GM21390 (cell line): ENCODE data around the gene CLN3.
"Not testable (repeated sequence)": the region's sequence is repeated elsewhere in the genome, so short reads cannot be mapped to it uniquely, and the experiment has no call there.

Experiments
- ATAC-seq: cut with Tn5 transposase; IDR thresholded peaks from one replicate; pipeline ENCODE4 v1.9.1; 2021; ENCODE audit not compliant: unreplicated experiment

CLN3 gene

DNA sequence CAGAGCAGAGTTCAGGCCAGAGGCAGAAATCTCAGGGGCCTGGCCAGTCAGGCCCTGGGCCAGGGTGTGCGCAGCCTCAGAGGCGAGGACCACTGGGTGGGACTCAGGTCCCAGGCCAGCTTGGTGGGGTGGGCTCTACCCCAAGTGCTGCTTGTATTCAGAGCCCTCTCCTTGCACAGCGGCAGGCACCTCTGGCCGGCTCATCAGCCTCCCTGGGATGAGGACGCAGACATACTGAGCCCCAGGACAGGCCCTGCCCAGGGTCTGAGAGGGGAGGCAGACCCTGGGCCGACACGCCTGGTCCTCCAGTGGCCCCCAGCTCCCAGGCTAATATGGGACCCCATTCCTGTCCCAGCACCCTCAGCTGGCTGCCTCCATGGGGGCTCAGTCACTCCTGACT is 22.4 kb upstream of the CLN3 start:
- ATAC-seq = no peak

DNA sequence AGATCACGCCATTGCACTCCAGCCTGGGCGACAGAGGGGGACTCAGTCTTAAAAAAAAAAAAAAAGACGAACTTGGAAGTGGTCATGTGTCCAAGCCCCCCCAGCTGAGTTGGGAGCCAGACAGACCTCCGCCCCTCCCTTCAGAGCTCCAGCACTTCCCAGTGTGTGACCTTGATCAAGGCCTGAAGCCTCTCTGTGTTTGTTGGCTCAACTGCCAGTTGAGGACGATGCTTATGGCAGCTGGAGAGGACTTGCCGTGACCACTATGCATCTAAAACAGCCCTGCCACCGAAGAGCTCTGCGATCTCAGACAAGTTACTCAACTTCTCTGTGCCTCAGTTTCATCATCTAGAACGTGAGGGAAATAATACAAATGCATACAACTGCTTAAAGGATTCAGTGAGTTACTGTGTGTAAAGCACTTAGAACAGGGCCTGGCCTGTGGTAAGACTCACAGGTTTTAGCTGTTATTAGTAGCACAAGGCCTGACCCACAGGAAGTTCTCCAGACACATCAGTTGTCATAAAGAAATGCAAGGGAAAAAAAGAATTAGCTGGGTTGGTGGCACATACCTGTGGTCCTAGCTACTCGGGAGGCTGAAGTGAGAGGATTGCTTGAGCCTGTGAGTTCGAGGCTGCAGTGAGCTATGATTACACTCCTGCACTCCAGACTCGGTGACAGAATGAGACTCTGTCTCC is 21.8 kb upstream of the CLN3 start:
- no peak for ATAC-seq

DNA sequence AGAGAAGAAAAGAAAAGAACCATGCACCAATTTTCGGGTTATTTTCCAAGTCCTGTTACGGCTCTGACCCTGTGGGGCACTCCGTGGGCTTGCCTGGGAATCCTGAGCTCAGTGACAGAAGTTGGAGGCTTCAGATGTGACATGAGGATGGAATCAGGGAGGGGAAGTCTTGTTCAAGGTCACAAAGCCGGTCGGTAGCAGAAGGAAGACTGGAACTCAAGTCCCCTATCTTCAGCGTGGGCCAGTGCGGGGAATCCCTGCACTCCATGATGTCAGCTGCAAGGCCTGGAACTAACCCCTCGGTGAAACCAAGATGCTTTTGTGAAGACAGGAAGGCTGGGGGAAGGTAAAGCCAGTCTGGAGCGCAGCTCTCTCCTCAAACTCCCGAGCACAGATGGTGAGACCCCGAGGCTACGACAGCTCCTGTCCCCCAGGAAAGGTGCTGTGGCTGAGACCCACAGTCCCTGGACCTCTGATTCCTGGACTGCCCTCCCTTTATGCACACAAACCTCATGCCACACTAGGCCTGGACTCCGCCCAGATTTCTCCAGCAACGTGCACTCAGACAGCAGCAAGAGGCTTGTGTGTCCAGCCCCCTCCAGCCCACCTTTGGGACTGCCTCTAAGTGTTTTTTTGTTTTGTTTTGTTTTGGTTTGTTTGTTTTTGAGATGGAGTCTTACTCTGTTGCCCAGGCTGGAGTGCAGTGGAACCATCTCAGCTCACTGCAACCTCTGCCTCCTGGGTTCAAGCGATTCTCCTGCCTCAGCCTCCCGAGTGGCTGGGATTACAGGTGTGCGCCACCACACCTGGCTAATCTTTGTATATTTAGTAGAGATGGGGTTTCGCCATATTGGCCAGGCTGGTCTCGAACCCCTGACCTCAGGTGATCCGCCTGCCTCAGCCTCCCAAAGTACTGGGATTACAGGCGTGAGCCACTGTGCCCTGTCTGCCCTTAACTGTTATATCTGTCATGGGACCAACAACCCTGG is 20.2 kb upstream of the CLN3 start:
- no peak for ATAC-seq

DNA sequence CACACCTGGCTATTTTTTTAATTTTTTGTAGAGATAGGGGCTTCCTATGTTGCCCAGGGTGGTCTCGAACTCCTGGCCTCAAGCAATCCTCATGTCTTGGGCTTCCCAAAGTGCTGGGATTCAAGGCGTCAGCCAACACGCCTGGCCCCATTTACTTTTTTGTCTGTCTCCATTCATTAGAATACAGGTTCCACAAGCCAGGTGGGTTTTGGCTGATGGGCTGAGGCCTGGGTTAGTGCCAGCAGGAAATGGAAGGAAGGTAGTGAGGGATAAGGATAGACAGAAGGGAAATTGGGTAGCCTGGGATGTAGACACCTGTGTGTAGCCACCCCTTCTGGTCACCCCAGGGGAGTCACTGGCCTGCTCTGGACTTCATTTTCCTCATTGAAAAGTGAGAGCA is 19.2 kb upstream of the CLN3 start:
- ATAC-seq = no peak

GRCh38 chr16:28505489-28506137 is 13.7 kb upstream of the CLN3 start:
- ATAC-seq = no peak

DNA sequence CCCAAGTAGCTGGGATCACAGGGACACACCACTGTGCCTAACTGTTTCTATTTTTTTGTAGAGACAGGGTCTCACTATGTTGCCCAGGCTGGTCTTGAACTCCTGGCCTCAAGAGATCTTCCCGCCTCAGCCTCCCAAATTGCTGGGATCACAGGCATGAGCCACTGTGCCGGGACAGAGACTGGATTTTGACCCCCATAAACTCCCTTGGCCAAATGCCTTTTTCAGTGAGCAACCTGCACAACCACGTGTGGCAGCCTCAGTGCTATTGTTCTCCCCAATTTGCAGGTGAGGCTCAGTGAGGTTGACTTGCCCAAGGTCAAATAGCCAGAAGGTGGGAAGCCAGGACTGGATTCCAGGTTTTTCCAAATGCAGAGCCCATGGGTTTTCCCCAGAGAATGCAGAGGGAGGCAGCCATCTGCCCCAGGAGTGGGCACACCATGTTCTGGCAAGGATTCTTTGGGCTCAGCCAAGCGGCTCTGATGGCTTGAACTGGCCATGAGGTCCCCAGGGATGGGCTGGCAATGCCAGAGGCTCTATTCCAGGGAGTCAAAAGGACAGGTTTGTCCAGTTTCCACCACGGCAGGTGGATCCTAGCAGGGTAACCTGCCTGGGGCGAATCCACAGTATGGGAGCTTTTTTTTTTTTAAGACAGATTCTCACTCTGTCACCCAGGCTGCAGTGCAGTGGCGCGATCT is 13.0 kb upstream of the CLN3 start:
- no peak for ATAC-seq

GRCh38 chr16:28503470-28504259 is 11.8 kb upstream of the CLN3 start:
- no peak for ATAC-seq

DNA sequence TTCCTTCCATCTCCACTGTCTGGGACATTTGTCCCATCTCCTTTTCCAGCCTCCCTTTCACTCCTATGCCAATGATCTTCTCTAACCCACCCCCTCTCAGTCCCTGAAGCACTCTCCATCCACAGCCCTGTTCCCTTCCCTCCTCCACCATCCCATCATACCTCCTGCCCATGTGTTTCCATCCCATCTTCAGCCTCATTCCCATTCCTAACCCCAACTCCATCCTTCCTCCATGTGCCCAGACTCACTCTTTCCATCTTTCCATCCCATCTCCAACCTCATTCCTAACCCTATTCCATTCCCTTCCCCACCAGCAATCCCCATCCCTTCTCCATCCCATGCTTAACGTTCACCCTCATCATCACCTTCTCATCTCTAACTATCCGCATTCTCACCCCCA is 10.4 kb upstream of the CLN3 start:
- no peak for ATAC-seq

- ATAC-seq = no peak
Measured at GRCh38 chr16:28501258-28502232, 9.7 kb upstream of the CLN3 start.

DNA sequence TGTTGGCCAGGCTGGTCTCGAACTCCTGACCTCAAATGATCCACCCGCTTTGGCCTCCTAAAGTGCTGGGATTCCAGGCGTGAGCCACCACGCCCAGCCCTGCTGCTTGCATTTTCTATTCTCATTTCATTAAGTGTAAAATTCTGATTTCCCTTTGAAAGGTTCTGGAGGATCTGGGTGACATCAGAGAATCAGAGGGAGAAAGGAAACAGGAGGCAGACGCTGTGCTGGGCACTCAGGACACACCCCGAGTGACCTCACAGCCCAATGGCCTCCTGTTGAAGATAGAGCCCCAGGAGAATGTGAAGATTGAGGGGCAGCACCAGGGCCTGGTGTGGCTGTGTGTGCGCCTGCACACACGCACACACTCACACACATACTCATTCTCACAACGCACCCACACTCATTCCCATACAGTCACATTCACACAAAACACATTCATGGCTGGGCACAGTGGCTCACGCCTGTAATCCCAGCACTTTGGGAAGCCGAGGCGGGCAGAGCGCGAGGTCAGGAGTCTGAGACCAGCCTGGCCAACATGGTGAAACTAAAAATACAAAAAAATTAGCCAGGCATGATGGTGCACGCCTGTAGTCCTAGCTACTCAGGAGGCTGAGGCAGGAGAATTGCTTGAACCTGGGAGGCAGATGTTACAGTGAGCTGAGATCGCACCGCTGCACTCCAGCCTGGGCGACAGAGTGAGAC is 8.8 kb upstream of the CLN3 start:
- not testable (repeated sequence) for ATAC-seq

DNA sequence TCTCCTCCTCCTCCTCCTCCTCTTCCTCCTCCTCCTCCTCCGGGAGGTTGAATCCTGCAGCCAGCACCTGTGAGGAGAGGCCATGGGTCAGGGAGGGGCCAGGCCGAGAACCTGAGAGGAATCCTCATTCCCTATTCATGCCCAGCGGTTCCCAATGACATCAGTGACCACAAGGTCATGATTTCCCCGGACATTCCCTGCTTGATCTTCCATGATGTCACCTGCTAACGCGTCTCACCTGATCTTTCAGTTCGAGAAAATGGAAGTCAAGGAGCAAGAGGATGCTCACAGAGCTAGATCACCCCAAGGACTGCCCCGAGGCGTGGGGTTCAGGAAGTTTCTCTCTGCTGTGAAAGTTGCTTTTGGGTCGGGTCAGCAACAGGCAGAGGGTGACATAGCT is 8.0 kb upstream of the CLN3 start:
- ATAC-seq = no peak

GRCh38 chr16:28498666-28499381 is 7.0 kb upstream of the CLN3 start:
- ATAC-seq = no peak

DNA sequence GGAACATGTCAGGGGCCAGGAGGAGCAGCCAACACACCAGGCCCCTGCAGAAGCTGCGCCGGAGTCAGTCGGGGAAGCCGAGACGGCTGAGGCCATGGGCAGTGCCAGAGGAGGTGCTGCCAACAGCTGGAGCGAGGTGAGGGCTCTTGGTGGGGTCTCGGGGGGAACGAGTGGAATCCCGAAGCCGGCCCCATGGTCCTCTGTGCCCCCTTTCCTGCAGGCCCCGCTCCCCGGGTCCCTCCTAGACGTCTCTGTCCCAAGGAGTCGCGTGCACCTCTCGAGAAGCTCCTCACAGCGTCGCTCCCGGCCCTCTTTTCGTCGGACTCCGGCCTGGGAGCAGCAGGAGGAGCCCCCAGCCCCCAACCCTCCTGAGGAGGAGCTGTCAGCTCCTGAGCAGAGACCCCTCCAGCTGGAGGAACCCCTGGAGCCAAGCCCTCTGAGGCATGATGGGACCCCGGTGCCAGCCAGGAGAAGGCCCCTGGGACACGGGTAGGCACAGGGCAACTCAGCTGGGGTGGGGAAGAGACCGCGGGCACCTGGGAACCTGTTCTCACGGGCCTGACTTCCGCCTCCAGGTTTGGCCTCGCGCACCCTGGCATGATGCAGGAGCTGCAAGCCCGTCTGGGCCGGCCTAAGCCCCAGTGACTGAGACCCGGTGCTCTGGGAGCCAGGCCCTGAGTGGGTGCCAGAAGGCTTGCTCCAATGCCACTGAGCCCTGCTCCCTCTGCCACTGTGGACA is 6.2 kb upstream of the CLN3 start:
- no peak for ATAC-seq

DNA sequence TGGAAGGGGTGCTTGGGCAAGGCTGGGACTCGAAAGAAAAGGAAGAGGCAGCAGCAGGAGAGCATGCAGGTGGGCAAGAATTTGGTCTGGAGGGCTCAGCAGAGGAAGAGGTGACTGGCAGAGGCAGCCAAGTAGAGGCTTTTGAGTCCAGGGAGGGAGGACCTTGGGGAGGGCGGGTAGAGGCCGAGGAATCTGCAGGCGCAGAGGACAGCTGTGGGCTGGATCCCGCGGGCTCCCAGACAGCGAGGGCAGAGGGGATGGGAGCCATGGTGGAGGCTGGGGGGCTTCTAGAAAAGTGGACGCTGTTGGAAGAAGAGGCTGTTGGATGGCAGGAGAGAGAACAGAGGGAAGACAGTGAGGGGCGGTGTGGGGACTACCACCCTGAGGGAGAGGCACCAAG is 5.5 kb upstream of the CLN3 start:
- no peak for ATAC-seq

DNA sequence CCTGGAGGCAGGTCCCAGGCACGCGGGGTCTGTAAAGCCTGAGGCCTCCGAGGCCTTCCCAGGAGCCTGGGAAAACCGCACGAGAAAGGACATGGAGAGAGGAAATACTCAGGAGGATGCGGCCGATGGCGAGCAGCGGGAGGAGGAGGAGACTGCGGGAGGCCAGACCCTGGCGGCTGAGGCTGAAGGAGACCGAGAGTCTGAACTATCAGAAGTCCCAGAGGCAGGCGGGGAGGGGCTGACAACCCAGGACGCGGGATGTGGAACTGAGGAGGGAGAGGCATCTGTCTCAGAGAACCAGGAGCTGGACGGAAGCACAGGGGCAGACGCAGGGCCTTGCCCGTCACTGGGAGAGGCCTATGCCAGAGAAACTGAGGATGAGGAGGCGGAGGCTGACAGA is 5.0 kb upstream of the CLN3 start:
- ATAC-seq = no peak

DNA sequence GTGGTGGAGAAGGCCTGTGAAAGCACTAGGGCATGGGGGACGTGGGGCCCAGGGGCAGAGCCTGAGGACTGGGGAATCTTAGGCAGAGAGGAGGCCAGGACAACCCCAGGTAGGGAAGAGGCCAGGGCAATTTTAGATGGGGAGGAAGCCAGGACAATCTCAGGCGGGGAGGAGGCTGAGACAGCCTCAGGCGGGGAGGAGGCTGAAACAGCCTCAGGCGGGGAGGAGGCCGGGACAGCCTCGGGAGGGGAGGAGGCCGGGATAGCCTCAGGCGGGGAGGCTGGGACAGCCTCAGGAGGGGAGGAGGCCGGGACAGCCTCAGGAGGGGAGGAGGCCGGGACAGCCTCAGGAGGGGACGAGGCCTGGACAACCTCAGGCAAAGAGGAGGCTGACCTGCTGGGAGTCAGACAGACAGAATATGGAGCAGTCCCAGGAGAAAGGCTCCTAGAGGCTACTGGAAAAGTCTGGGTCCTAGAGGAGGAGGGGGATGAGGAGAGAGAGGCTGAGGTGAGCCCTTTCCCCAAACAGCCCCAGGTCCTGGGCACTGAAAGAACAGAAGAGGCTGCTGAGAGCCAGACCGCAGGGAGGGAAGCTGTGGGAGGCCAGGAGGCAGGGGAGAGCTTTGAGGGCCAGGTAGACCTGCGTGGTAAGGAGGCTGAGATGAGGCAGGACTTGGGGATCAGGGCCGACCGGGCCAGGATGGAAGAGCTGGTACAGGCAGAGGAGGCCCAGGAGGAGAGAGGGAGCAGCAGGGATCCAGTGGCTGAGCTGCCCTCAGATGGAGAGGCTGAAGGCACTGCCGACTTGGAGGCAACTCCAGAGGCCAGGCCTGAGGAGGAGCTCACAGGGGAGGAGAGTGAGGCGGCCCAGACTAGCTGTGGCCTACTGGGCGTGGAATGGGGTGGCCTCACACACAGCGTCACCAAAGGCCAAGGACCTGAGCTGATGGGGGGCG is 4.2 kb upstream of the CLN3 start:
- no peak for ATAC-seq
